Thoracic aorta (tissue), 2 donors: ENCODE measurements around the gene MIGA2. TPM values are rescaled to one million over a fixed set of nuclear protein-coding genes. Genes with fewer than 3 reads are reported as not detected.

ENCODE experiments used
- ATAC-seq: fragments of 150-250 bp; one replicate; pipeline ENCODE4 v1.8.0; 2017; ENCODE audit warnings: low read depth; ENCODE audit not compliant: insufficient number of reproducible peaks, low FRiP score
- DNase-seq: peaks from one replicate; pipeline ENCODE4 v3.0.0-alpha.2; 2020; ENCODE audit warnings: low spot score
- H3K27ac ChIP-seq, 2 donors: fragments of 200-600 bp; sonication (generic); 1 replicate in 1 of 2; 2 replicates in 1 of 2; pipeline ENCODE4 v1.5.1; 2016; ENCODE audit warnings: mild to moderate bottlenecking in 2 of 2, moderate library complexity in 2 of 2
- H3K27me3 ChIP-seq: fragments of 200-600 bp; sonication (generic); replicated peaks from 2 replicates; pipeline ENCODE4 v1.6.0; 2016; ENCODE audit warnings: mild to moderate bottlenecking; ENCODE audit not compliant: insufficient read depth
- H3K36me3 ChIP-seq: fragments of 200-600 bp; sonication (generic); one replicate; pipeline ENCODE4 v1.5.1; 2016
- H3K4me1 ChIP-seq, 2 donors: fragments of 200-600 bp; sonication (generic); 1 replicate in 1 of 2; 2 replicates in 1 of 2; pipeline versions ENCODE4 v1.5.1 to v1.6.0; 2016; ENCODE audit warnings: low read depth in 2 of 2, mild to moderate bottlenecking in 1 of 2; ENCODE audit not compliant: control insufficient read depth in 1 of 2
- H3K4me3 ChIP-seq: fragments of 200-600 bp; sonication (generic); 2 replicates; pipeline ENCODE4 v1.5.1; 2016; ENCODE audit warnings: mild to moderate bottlenecking
- H3K9me3 ChIP-seq: fragments of 200-600 bp; sonication (generic); 2 replicates; pipeline ENCODE4 v1.5.1; 2016
- total RNA-seq, 2 donors: library from RNA; depleted of rRNA; stranded (reverse); fragments of >200 nt; gene quantifications; one replicate each; pipeline versions ENCODE4 v1.1.0 to v1.2.3, GENCODE V29; 2016
- TF ChIP-seq, protein P1 (sequence below): fragments of 200-600 bp; sonication (generic); IDR thresholded peaks from one replicate; pipeline ENCODE4 v1.5.1; 2019; ENCODE audit warnings: antibody characterized with exemption

Gene MIGA2
- total RNA-seq, 2 donors from 2014 or later: 30.3 to 31.3 TPM

- ATAC-seq (no peak), DNase-seq (no peak)
- TF ChIP-seq, protein P1, sequence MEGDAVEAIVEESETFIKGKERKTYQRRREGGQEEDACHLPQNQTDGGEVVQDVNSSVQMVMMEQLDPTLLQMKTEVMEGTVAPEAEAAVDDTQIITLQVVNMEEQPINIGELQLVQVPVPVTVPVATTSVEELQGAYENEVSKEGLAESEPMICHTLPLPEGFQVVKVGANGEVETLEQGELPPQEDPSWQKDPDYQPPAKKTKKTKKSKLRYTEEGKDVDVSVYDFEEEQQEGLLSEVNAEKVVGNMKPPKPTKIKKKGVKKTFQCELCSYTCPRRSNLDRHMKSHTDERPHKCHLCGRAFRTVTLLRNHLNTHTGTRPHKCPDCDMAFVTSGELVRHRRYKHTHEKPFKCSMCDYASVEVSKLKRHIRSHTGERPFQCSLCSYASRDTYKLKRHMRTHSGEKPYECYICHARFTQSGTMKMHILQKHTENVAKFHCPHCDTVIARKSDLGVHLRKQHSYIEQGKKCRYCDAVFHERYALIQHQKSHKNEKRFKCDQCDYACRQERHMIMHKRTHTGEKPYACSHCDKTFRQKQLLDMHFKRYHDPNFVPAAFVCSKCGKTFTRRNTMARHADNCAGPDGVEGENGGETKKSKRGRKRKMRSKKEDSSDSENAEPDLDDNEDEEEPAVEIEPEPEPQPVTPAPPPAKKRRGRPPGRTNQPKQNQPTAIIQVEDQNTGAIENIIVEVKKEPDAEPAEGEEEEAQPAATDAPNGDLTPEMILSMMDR: no peak
- Histone ChIP-seq H3K9me3 (no peaks in the 10 kb centered on the region), H3K27ac (peak overlapping the region in 1 of 2 donors; percentile 58), H3K4me1 (peaks cover 14 to 25% of the 10 kb centered on the region in 2 donors), H3K36me3 (peaks cover 37% of the 10 kb centered on the region), H3K27me3 (no peaks in the 10 kb centered on the region), H3K4me3 (no peak overlapping the region)
These were observed 31.0 kb upstream of the MIGA2 start for GRCh38 chr9:129005336-129005997.

- H3K36me3 ChIP-seq: peaks cover 39% of the 10 kb centered on the region
- H3K4me3 ChIP-seq: no peak overlapping the region
- no peaks in the 10 kb centered on the region for H3K27me3 ChIP-seq
- peaks cover 14 to 25% of the 10 kb centered on the region in 2 donors for H3K4me1 ChIP-seq
- ATAC-seq (peak; percentile 21), DNase-seq (no peak)
- TF ChIP-seq, protein P1: peak; percentile 77
- H3K9me3 ChIP-seq: no peaks in the 10 kb centered on the region
- peak overlapping the region; percentile 68 to 73 for H3K27ac ChIP-seq
These were observed 29.9 kb upstream of the MIGA2 start for GRCh38 chr9:129006328-129007034.

DNA sequence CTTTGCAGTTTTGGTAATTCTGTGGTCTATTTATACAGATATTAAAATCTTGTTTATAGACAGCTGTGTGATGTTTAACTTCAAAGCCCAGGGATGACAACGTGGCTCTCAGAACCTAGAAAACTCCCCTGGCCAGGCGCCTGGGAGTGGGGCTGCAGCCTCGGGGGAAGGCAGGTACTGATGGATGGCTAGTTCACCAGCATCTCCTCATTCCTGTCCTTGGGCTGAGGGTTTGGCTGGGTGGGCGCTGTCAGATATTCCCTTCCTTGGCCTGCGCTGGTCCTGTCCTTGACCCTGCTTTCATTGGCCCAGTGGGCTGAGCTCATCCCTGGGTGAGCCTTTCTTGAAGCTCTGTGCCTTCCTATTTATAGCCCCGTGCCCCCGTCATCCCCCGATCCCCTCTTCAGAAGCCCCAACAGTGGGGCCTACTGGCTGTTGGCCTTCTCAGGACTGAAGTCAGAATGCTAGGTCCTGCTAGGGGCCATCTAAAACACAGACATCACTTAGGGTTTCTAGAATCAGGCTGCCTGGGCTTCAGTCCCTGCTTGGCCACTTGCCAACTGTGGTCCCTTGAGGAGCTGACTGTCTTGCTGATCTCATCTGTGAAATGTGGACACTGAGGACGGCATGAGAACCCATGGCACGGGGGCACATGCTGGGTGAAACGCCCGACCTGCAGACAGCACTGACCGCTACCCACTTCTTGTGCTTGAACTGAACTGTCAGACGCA is 29.2 kb upstream of the MIGA2 start:
- H3K4me1 ChIP-seq: peaks cover 14 to 25% of the 10 kb centered on the region in 2 donors
- no peak for DNase-seq
- H3K27ac ChIP-seq: peak overlapping the region; percentile 68 to 73
- ATAC-seq: no peak
- no peaks in the 10 kb centered on the region for H3K27me3 ChIP-seq
- H3K9me3 ChIP-seq: no peaks in the 10 kb centered on the region
- TF ChIP-seq, protein P1: no peak
- no peak overlapping the region for H3K4me3 ChIP-seq
- peaks cover 36% of the 10 kb centered on the region for H3K36me3 ChIP-seq

- TF ChIP-seq, protein P1: no peak
- Histone ChIP-seq H3K27ac (peak overlapping the region; percentile 68 to 73), H3K27me3 (no peaks in the 10 kb centered on the region), H3K9me3 (no peaks in the 10 kb centered on the region), H3K4me3 (no peak overlapping the region), H3K36me3 (peaks cover 32% of the 10 kb centered on the region), H3K4me1 (peaks cover 14 to 25% of the 10 kb centered on the region in 2 donors)
- DNase-seq (no peak), ATAC-seq (no peak)
These were observed 28.5 kb upstream of the MIGA2 start for GRCh38 chr9:129007766-129008468.
